ENCODE results near the gene IGDCC3.

IGDCC3 gene

DNA sequence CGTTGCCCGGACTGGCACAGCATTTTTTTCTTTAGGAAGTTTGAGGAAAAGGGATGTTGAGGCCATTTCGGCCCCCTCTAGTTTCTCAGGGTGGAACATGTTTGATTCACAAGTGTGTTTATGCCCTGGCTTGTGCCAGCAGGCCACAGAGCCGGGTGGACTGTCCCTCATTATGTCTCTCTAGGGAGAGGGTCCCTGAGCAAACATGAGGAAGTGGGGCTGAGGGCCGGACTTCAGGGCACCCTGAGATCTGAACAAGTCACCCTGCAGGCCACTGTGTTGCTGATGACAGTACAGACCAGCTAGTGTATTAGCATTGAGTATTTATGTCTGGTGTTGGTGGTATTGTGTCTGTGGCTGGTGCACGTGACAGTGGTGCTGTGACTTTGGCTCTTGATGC, 38.4 kb downstream of the IGDCC3 start:
- no peak overlapping the region for H3K27ac ChIP-seq
- TF ChIP-seq, protein P1, sequence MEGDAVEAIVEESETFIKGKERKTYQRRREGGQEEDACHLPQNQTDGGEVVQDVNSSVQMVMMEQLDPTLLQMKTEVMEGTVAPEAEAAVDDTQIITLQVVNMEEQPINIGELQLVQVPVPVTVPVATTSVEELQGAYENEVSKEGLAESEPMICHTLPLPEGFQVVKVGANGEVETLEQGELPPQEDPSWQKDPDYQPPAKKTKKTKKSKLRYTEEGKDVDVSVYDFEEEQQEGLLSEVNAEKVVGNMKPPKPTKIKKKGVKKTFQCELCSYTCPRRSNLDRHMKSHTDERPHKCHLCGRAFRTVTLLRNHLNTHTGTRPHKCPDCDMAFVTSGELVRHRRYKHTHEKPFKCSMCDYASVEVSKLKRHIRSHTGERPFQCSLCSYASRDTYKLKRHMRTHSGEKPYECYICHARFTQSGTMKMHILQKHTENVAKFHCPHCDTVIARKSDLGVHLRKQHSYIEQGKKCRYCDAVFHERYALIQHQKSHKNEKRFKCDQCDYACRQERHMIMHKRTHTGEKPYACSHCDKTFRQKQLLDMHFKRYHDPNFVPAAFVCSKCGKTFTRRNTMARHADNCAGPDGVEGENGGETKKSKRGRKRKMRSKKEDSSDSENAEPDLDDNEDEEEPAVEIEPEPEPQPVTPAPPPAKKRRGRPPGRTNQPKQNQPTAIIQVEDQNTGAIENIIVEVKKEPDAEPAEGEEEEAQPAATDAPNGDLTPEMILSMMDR (IDR thresholded peaks at IDR 0.05), result no peak
- TF ChIP-seq ZFX (IDR thresholded peaks at IDR 0.05; ENCODE audit: borderline replicate concordance), result no peak

DNA sequence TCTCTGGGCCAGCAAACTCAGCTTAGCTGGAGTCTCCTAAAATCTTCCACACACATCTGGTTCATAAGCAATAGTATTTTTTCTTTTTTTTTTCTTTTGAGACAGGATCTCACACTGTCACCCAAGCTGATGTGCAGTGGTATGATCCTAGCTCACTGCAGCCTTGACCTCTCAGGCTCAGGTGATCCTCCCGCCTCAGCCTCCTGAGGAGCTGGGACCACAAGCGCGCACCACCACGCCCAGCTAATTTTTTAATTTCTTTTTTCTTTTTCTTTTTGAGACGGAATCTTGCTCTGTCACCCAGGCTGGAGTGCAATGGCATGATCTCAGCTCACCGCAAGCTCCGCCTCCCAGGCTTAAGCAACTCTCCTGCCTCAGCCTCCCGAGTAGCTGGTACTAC, 39.0 kb downstream of the IGDCC3 start:
- no peak overlapping the region for H3K27ac ChIP-seq
- TF ChIP-seq, protein P1 (IDR thresholded peaks at IDR 0.05), result no peak
- no peak for TF ChIP-seq ZFX (IDR thresholded peaks at IDR 0.05; ENCODE audit: borderline replicate concordance)

DNA sequence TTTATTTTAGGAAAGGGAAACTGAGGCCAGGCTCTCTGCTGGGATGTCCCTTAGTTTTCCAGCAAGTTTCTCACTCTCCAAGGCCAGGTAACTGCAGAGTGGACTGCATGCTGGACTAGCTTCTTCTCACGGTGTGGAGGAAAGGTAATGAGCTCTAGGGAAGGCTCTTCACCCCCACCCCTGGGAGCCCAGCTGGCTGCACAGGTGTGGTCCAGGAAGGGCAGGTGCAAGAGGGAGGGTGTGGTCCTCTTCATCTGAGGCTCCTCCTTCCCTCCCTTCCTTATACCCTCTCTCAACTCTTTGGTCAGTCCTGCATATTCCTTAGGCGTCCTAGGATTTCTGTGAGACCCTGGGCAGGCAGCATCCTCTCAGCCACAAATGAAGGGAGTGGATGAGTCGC, 39.4 kb downstream of the IGDCC3 start:
- TF ChIP-seq, protein P1 (IDR thresholded peaks at IDR 0.05), result no peak
- no peak for TF ChIP-seq ZFX (IDR thresholded peaks at IDR 0.05; ENCODE audit: borderline replicate concordance)
- no peak overlapping the region for H3K27ac ChIP-seq

DNA sequence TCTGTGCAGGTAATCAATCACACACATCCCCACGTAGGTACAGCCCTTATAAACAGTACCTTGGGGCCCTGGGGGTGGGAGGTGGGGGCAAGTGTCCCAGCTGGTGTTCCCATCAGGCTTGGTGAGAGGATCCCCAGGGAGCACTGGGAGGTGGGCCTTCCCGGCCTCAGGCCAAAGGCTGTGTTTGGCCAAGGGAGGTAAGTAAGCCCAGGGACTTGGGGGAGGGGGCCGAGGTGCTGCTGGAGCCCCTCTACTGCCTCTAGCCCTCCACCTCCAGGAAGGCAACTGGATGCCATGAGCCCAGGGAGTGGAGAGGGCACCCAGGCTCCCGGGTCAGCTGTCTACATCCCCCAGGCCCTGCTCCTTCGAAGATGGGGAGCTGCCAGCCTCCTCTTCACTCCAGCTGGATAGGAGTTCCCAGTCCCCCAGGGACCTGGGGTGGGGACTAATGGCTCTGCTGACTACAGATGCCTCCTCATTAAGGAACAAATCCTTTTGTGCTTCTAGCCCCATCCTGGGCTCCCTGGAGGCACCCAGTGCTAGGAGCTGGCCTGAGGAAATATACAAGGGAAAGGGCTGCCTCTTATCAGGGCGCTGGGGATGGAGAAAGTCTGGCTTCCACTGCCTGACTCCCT, 40.2 kb downstream of the IGDCC3 start:
- no peak for TF ChIP-seq ZFX (IDR thresholded peaks at IDR 0.05; ENCODE audit: borderline replicate concordance)
- TF ChIP-seq, protein P1 (IDR thresholded peaks at IDR 0.05), result no peak
- H3K27ac ChIP-seq, result no peak overlapping the region

DNA sequence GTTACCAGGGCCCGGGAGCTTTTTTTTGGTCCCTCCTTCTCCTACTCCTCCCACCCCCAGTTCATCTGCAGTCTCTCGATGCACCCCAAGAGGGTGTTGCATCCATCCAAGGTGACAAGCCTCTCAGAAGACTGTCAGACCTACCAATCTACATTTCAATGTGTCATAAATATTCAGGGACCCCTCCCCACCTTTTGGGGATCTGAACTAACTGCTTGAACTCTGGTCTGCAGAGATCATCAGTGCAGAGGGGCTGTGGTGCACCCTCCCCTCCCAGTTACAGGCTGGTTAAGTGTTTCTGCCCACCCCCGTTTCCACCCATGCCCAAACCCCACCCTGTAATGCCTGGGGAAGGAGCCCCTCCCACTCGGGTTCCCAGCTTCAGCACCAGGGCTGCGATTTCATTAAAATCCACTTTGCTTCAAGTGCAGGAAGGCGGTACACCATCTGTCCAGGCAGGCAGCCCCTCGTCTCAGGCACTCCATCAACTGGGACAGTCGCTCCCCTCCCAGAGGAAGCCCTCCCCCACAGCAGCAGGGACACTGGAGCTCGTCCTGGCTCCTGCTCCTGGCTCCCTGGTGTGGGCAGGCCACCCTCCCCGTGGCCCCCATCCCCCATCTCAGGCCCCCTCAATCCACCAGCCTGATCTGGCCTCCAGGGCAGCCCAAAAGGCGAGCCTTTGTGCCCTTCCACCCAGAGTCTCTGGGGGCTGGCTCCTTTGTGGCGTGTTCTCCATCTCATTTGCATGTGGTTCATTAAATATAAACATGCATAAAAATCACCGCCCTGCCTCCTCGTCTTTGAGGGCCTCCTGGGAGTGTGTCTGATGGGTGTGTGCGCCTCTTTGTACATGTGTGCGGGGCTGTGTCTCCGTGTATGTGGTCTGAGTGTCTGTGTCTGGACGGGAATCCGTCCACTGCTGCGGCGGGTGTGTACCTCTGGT, 41.0 kb downstream of the IGDCC3 start:
- no peak overlapping the region for H3K27ac ChIP-seq
- TF ChIP-seq, protein P1 (IDR thresholded peaks at IDR 0.05), result no peak
- TF ChIP-seq ZFX (IDR thresholded peaks at IDR 0.05; ENCODE audit: borderline replicate concordance), result no peak

DNA sequence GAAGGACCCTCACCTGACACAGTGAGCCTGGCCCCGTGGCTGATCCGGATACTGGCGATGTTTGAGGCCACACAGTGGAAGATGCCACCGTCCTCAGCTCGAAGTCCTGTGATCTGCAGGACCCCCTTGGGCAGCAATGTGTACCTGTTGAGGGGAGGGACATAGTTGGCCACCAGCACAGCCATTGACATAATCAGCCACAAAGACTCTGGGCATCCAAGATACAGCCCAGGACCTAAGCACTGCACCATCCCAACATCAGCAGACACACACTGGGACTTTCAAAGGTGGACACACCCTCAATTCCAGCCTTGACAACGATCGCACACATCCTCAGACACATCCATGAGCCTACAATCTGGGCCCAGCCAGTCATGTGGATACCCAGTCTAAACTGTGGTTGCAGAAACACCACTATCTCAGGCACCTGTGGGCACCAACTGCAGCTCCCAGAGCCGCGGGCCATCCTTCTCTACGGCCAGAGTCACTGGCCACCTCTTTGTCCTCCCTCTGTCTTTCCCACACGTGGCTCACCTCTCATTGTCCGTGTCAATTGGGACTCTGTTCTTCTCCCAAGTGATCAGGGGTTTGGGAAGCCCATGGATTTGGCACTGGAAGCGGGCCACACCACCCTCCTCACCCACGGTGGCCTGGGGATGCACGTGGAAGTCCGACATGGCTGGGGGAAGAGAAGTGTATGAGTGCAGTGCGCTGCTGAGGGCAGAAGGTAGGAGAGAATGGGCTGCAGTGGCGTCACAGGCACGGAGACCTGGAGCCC, 42.3 kb downstream of the IGDCC3 start:
- TF ChIP-seq ZFX (IDR thresholded peaks at IDR 0.05; ENCODE audit: borderline replicate concordance), result no peak
- TF ChIP-seq, protein P1 (IDR thresholded peaks at IDR 0.05), result no peak
- H3K27ac ChIP-seq, result no peak overlapping the region

Measured in 22Rv1 (cell line).